Left ventricle myocardium superior (tissue), 1 donor: Measurements from ENCODE around the gene SLC5A11. TPM values are rescaled to one million over a fixed set of nuclear protein-coding genes. Genes with fewer than 3 reads are reported as not detected.

Experiments
- ATAC-seq: fragments of 200-7000 bp; cut with Tn5 transposase; one replicate; pipeline ENCODE4 v1.9.1; 2020; ENCODE audit warnings: mild to moderate bottlenecking, moderate library complexity
- DNase-seq: peaks from one replicate; pipeline ENCODE4 v3.0.0-alpha.2; 2020
- intact Hi-C: fragments of 100-400 bp; cut with micrococcal nuclease; formaldehyde crosslinking; loops from one replicate; pipeline ENCODE4 v1.11.0; 2022
- total RNA-seq: library from RNA; stranded (reverse); fragmentation: NEBNext Ultra II Directional; extraction: Animal tissue kit (Norgen Biotek cat#: 25700); gene quantifications from one replicate; pipeline ENCODE4 v1.2.1, GENCODE V29; 2021
- donor health status: DM: no; HTN: yes; CAD: no; lungs with severe emphysema.

The SLC5A11 gene
- total RNA-seq, 1 donor from 2014 or later, result not detected

DNA sequence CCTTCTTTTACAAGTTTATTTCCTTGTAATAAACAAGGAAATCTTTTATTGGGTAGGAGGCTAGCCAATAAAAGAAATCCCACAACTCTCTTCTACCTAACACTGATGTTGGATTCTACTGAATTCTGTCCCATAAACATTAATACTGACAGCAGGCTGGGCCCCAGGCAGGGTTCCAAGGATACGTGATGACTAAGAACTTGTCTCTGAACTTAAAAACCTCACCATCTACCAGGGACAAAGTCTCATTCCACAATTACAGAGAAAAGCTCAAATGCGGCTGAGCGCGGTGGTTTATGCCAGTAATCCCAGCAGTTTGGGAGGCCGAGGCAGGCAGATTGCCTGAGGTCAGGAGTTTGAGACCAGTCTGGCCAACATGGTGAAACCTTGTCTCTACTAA lies 104.5 kb downstream of the SLC5A11 start:
- intact Hi-C loops, result no loop called here
- no peak for DNase-seq
- no peak for ATAC-seq

DNA sequence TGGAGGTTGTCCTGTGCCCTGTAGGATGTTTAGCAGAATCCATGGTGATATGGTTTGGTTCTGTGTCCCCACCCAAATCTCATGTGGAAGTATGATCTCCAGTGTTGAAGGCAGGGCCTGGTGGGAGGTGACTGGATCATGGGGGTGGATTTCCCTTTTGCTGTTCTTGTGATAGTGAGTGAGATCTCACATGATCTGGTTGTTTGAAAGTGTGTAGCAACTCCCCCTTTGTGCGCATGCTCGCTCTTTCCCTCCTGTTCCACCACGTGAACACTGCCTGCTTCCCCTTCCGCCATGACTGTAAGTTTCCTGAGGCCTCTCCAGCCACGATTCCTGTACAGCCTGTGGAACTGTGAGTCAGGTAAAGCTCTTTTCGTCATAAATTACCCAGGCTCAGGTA lies 107.5 kb downstream of the SLC5A11 start:
- DNase-seq, result no peak
- ATAC-seq, result no peak
- intact Hi-C loops, result no loop called here

DNA sequence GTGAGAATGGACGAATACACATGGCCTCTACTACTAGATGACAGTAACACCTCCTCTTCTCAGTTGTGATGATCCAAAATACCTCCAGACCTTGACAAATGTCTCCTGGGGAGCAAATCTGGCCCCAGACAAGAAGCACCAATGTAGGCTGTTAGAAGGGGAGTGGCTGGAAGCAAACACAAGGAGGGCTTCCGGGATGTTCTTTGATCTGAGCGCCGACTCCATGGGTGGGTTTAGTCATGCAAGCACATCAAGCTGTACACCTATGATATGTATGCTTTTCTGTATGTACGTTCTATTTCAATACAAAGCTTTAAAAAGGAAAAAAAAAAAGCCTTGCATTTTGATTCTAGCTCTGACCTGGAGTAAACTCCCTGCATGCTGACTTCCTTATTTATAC lies 108.0 kb downstream of the SLC5A11 start:
- no peak for DNase-seq
- no peak for ATAC-seq
- intact Hi-C loops, result no loop called here

DNA sequence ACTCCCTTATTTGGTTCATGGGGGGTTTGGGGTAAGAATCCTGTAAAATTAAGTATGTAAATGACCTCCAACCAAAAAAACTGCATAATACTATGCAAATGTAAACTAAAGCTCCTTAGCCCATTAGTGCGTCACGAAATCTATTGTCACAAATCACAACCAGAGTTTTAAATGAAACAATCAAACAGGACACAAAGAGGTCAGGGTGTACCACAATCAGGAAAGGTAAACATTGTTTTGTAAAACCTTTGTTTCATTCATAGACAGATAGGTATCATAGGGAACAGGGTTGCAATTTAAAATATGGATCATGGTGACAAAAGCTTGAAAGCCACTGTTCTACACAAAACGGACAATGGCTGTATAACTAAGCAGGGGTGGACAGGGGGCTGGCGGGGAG lies 108.4 kb downstream of the SLC5A11 start:
- DNase-seq (no peak), ATAC-seq (no peak)
- intact Hi-C loops, result no loop called here

DNA sequence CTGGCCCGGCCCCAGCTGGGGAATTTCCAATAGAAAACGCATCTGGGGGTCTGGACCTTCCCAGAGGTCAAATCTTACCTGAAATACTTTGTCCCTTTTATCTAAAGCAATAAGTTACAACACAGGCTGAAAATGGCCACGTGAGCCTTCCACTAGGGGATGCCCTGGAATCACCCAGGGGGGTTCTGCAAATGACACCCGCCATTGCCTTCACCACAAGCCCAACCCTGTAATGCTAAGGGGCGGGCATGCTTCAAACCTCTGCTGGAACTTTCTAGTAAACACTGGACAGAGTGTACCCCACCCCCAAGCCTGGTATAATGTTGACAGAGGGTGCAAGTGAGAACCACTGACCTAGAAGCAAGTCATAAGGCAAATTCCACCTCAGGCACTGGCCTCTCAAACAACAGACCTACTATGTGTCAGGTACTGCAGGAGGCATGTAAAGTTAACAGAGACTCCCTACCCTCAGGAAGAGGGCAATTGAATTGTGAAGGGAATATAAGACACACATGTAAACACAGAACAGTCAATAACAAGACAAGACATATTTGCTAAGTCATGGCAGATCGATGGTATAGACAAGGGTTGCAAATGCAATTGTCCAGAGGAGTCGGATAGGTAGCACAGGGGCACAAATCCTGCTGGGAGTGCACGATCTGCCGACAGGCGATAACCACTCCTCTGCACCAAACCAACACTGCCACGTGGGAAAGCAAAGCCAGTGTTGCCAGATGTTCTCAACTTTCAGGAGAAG lies 110.4 kb downstream of the SLC5A11 start:
- intact Hi-C loops, result no loop called here
- ATAC-seq, result peak; percentile 14
- no peak for DNase-seq

DNA sequence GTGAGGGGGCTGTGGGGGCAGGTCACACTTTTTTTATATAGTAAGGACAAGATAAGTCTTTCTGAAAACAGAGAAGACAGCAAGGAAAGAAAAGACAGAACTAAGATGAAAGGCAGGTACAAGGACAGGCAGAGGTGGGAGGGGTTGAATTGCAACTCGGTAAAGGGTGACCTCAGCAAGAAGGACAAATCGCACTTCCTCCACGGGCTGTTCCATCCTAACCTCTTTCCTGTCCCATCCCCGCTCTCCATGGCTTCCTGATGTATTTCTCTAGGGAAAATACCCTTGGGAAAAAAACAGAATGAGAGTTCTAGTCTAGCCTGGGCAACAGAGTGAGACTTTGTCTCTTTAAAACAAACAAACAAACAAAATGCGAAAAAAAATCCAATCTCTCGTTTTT lies 112.1 kb downstream of the SLC5A11 start:
- intact Hi-C loops, result no loop called here
- no peak for DNase-seq
- ATAC-seq, result peak; percentile 14

Other genes with a start within 250 kb of the SLC5A11 start
- gene TNRC6A, start 116.3 kb upstream of the SLC5A11 start, total RNA-seq, result 37.0 TPM
- gene ARHGAP17, start 169.4 kb downstream of the SLC5A11 start, total RNA-seq, result 72.2 TPM